HEK293 (cell line): Measurements from ENCODE around the gene C4orf50.

Source experiments
- CTCF ChIA-PET: fragments of 350-600 bp; formaldehyde crosslinking; extraction: SDS; loops from one replicate; lab custom pipeline; 2021; ENCODE audit warnings: antibody characterized with exemption; lab: Yijun Ruan, JAX
- POLR2A ChIA-PET: fragments of 300-600 bp; formaldehyde crosslinking; extraction: SDS; loops from one replicate; lab custom pipeline; 2020; ENCODE audit warnings: antibody characterized with exemption, inconsistent platforms; lab: Yijun Ruan, JAX
- H3K27ac ChIP-seq: fragments of 200-500 bp; sonication (Bioruptor generic); 2 replicates; pipeline ENCODE4 v1.5.1; 2014; ENCODE audit warnings: low read depth, low read length, control low read depth, inconsistent platforms; ENCODE audit errors: extremely low read depth
- H3K36me3 ChIP-seq, 2 experiments: fragments of 200-500 bp in 1 of 2; sonication (Bioruptor generic) in 1 of 2; 1 replicate in 1 of 2; 2 replicates in 1 of 2; pipeline ENCODE4 v1.5.1; 2014 to 2017; ENCODE audit warnings: inconsistent platforms in 2 of 2, low read length in 2 of 2; ENCODE audit not compliant: control insufficient read depth in 2 of 2, insufficient read depth in 1 of 2
- H3K4me1 ChIP-seq: fragments of 200-500 bp; sonication (Bioruptor generic); 2 replicates; pipeline ENCODE4 v1.5.1; 2014; ENCODE audit warnings: mild to moderate bottlenecking, low read length, inconsistent platforms; ENCODE audit not compliant: control insufficient read depth, insufficient read depth
- H3K4me3 ChIP-seq: 2 replicates; pipeline ENCODE4 v1.5.1; 2011; ENCODE audit warnings: low read depth, mild to moderate bottlenecking, control low read depth, low read length, moderate library complexity
- H3K9me3 ChIP-seq: fragments of 200-500 bp; sonication (Bioruptor generic); 2 replicates; pipeline ENCODE4 v1.5.1; 2014; ENCODE audit warnings: low read depth, low read length, inconsistent platforms; ENCODE audit not compliant: control insufficient read depth, insufficient read depth
- ELK4 ChIP-seq: IDR thresholded peaks from 2 replicates; pipeline ENCODE4 v1.6.1; 2011; ENCODE audit warnings: mild to moderate bottlenecking, low read depth, low read length, borderline replicate concordance
- HOXA7 ChIP-seq: sonication (generic); formaldehyde crosslinking; IDR thresholded peaks from 2 replicates; pipeline ENCODE4 v1.8.1; 2022; ENCODE audit warnings: missing genetic modification reagents, borderline replicate concordance
- KLF10 ChIP-seq: fragments of 450-650 bp; IDR thresholded peaks from 2 replicates; pipeline ENCODE4 v1.5.1; 2018; ENCODE audit warnings: missing biosample characterization, mild to moderate bottlenecking, missing genetic modification characterization
- ZBTB6 ChIP-seq: fragments of 450-650 bp; formaldehyde crosslinking; IDR thresholded peaks from 2 replicates; pipeline ENCODE4 v1.5.1; 2017; ENCODE audit warnings: missing biosample characterization, missing genetic modification characterization
- ZFP69B ChIP-seq: fragments of 450-650 bp; formaldehyde crosslinking; IDR thresholded peaks from 2 replicates; pipeline ENCODE4 v1.5.1; 2016; ENCODE audit warnings: missing biosample characterization, missing genetic modification characterization
- ZNF114 ChIP-seq: fragments of 450-650 bp; formaldehyde crosslinking; IDR thresholded peaks from 2 replicates; pipeline ENCODE4 v1.5.0; 2017; ENCODE audit warnings: missing biosample characterization, missing genetic modification characterization
- ZNF132 ChIP-seq: fragments of 450-650 bp; formaldehyde crosslinking; IDR thresholded peaks from 2 replicates; pipeline ENCODE4 v1.5.1; 2017; ENCODE audit warnings: missing biosample characterization, missing genetic modification characterization, borderline replicate concordance
- ZNF133 ChIP-seq: fragments of 450-650 bp; formaldehyde crosslinking; IDR thresholded peaks from 2 replicates; pipeline ENCODE4 v1.5.1; 2016; ENCODE audit warnings: missing biosample characterization, missing genetic modification characterization
- ZNF174 ChIP-seq: fragments of 450-650 bp; formaldehyde crosslinking; IDR thresholded peaks from 2 replicates; pipeline ENCODE4 v1.5.0; 2017; ENCODE audit warnings: missing biosample characterization, mild to moderate bottlenecking, missing genetic modification characterization
- ZNF350 ChIP-seq: fragments of 450-650 bp; formaldehyde crosslinking; IDR thresholded peaks from 2 replicates; pipeline ENCODE4 v1.5.0; 2017; ENCODE audit warnings: missing biosample characterization, mild to moderate bottlenecking, missing genetic modification characterization
- ZNF426 ChIP-seq: fragments of 450-650 bp; formaldehyde crosslinking; IDR thresholded peaks from 2 replicates; pipeline ENCODE4 v1.5.1; 2017; ENCODE audit warnings: missing biosample characterization, missing genetic modification characterization, mild to moderate bottlenecking, inconsistent platforms, moderate library complexity
- ZNF433 ChIP-seq: fragments of 450-650 bp; formaldehyde crosslinking; IDR thresholded peaks from 2 replicates; pipeline ENCODE4 v1.5.1; 2016; ENCODE audit warnings: missing biosample characterization, missing genetic modification characterization, low read depth
- ZNF473 ChIP-seq: fragments of 450-650 bp; formaldehyde crosslinking; IDR thresholded peaks from 2 replicates; pipeline ENCODE4 v1.5.1; 2017; ENCODE audit warnings: missing biosample characterization, missing genetic modification characterization
- ZNF514 ChIP-seq: fragments of 450-650 bp; formaldehyde crosslinking; IDR thresholded peaks from 2 replicates; pipeline ENCODE4 v1.5.1; 2016; ENCODE audit warnings: missing biosample characterization, missing genetic modification characterization
- ZNF529 ChIP-seq: fragments of 450-650 bp; formaldehyde crosslinking; IDR thresholded peaks from 2 replicates; pipeline ENCODE4 v1.5.1; 2017; ENCODE audit warnings: missing genetic modification characterization, missing biosample characterization; ENCODE audit not compliant: insufficient replicate concordance
- ZNF544 ChIP-seq: fragments of 450-650 bp; formaldehyde crosslinking; IDR thresholded peaks from 2 replicates; pipeline ENCODE4 v1.5.0; 2017; ENCODE audit warnings: missing biosample characterization, missing genetic modification characterization
- ZNF768 ChIP-seq: fragments of 450-650 bp; formaldehyde crosslinking; IDR thresholded peaks from 2 replicates; pipeline ENCODE4 v1.5.1; 2018; ENCODE audit warnings: missing biosample characterization, mild to moderate bottlenecking, missing genetic modification characterization
- ZNF777 ChIP-seq: fragments of 450-650 bp; formaldehyde crosslinking; IDR thresholded peaks from 2 replicates; pipeline ENCODE4 v1.5.1; 2017; ENCODE audit warnings: missing biosample characterization, missing genetic modification characterization, borderline replicate concordance
- TF ChIP-seq, protein P1 (sequence below): fragments of 450-650 bp; formaldehyde crosslinking; optimal IDR thresholded peaks from 2 replicates; pipeline ENCODE3; 2016; ENCODE audit warnings: missing biosample characterization, mild to moderate bottlenecking, missing genetic modification characterization
- TF ChIP-seq, protein P2 (sequence below): fragments of 450-650 bp; formaldehyde crosslinking; IDR thresholded peaks from 2 replicates; pipeline ENCODE4 v1.5.1; 2016; ENCODE audit warnings: missing biosample characterization, missing genetic modification characterization

Gene C4orf50

GRCh38 chr4:6010789-6011188 lies 7.4 kb downstream of the C4orf50 start:
- no peak overlapping the region for H3K27ac ChIP-seq
- no peak overlapping the region for H3K4me3 ChIP-seq
- ChIA-PET POLR2A (no interaction called here), CTCF (interaction anchor here (0.6 to 4.9 kb wide), 4 partner anchors 10 to 156 kb away, joined by 3 to 31 read pairs (median 3); no protein-coding TSS in a partner anchor)
- no peaks in the 10 kb centered on the region for H3K36me3 ChIP-seq
- no peaks in the 10 kb centered on the region for H3K9me3 ChIP-seq
- H3K4me1 ChIP-seq = no peaks in the 10 kb centered on the region
- TF ChIP-seq ZNF350 (no peak), ZNF768 (tag by site-specific recombination) (peak; percentile 46; the same call in 1 of the 2 replicates), ZNF473 (no peak), ZNF514 (tag by site-specific recombination) (no peak), ZNF174 (no peak), ZNF777 (tag by site-specific recombination) (no peak)

- CTCF ChIA-PET = interaction anchor here (0.6 to 4.9 kb wide), 3 partner anchors 11 to 196 kb away, joined by 3 to 31 read pairs (median 4); no protein-coding TSS in a partner anchor
These were observed 8.8 kb downstream of the C4orf50 start for GRCh38 chr4:6009452-6009851.

More at GRCh38 chr4:6009452-6009851, 8.8 kb downstream of the C4orf50 start:
- Histone ChIP-seq H3K4me1 (no peaks in the 10 kb centered on the region), H3K27ac (no peak overlapping the region), H3K9me3 (no peaks in the 10 kb centered on the region), H3K36me3 (no peaks in the 10 kb centered on the region), H3K4me3 (no peak overlapping the region)
- TF ChIP-seq ZNF132 (tag by site-specific recombination) = no peak
- TF ChIP-seq, protein P1, sequence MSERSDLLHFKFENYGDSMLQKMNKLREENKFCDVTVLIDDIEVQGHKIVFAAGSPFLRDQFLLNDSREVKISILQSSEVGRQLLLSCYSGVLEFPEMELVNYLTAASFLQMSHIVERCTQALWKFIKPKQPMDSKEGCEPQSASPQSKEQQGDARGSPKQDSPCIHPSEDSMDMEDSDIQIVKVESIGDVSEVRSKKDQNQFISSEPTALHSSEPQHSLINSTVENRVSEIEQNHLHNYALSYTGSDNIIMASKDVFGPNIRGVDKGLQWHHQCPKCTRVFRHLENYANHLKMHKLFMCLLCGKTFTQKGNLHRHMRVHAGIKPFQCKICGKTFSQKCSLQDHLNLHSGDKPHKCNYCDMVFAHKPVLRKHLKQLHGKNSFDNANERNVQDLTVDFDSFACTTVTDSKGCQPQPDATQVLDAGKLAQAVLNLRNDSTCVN (tag by site-specific recombination) = no peak
- TF ChIP-seq ZNF133 (tag by site-specific recombination) = no peak
- TF ChIP-seq ELK4 = no peak
- TF ChIP-seq ZNF768 (tag by site-specific recombination) = no peak
- no peak for TF ChIP-seq ZNF114
- no peak for TF ChIP-seq KLF10 (tag by site-specific recombination)
- no peak for TF ChIP-seq ZBTB6 (tag by site-specific recombination)
- TF ChIP-seq ZNF544 (tag by site-specific recombination) = no peak
- TF ChIP-seq HOXA7 = no peak
- TF ChIP-seq ZNF426 (tag by site-specific recombination) = no peak
- no peak for TF ChIP-seq ZNF433 (tag by site-specific recombination)
- no peak for TF ChIP-seq ZFP69B (tag by site-specific recombination)
- TF ChIP-seq, protein P2, sequence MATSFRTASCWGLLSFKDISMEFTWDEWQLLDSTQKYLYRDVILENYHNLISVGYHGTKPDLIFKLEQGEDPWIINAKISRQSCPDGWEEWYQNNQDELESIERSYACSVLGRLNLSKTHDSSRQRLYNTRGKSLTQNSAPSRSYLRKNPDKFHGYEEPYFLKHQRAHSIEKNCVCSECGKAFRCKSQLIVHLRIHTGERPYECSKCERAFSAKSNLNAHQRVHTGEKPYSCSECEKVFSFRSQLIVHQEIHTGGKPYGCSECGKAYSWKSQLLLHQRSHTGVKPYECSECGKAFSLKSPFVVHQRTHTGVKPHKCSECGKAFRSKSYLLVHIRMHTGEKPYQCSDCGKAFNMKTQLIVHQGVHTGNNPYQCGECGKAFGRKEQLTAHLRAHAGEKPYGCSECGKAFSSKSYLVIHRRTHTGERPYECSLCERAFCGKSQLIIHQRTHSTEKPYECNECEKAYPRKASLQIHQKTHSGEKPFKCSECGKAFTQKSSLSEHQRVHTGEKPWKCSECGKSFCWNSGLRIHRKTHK (tag by site-specific recombination) = no peak
- TF ChIP-seq ZNF529 (tag by site-specific recombination) = no peak
- POLR2A ChIA-PET = no interaction called here
